D721Med (cell line): Measurements from ENCODE around the gene LTB.
"Not testable (repeated sequence)": the region's sequence is repeated elsewhere in the genome, so short reads cannot be mapped to it uniquely, and the experiment has no call there.

ENCODE experiments used
- DNase-seq: peaks from one replicate; pipeline ENCODE4 v3.0.0; 2011; ENCODE audit warnings: low spot score; ENCODE audit not compliant: insufficient read length
- FAIRE-seq: peaks from 2 replicates; lab custom pipeline; 2011; peaks lifted over from hg19 to GRCh38; lab: Jason Lieb, UNC
- CTCF ChIP-seq: IDR thresholded peaks from 2 replicates; pipeline ENCODE4 v1.5.1; 2012; ENCODE audit warnings: mild to moderate bottlenecking, control low read depth; ENCODE audit not compliant: insufficient read depth; ENCODE audit errors: missing control alignments

Gene LTB

GRCh38 chr6:31557443-31558317 is 24.5 kb downstream of the LTB start:
- FAIRE-seq (no peak), DNase-seq (no peak)
- TF ChIP-seq CTCF, result no peak

GRCh38 chr6:31556307-31556706 is 25.9 kb downstream of the LTB start:
- TF ChIP-seq CTCF, result no peak
- FAIRE-seq, result no peak
- no peak for DNase-seq

GRCh38 chr6:31551371-31551770 is 30.9 kb downstream of the LTB start:
- FAIRE-seq, DNase-seq: not testable (repeated sequence)

GRCh38 chr6:31548544-31548873 is 33.7 kb downstream of the LTB start:
- no peak for FAIRE-seq
- no peak for TF ChIP-seq CTCF
- DNase-seq, result no peak

More at GRCh38 chr6:31551371-31551770, 30.9 kb downstream of the LTB start:
- peak; percentile 44 for TF ChIP-seq CTCF

GRCh38 chr6:31547727-31548543 is 34.3 kb downstream of the LTB start:
- FAIRE-seq (no peak), DNase-seq (no peak)
- TF ChIP-seq CTCF, result no peak

- no peak for TF ChIP-seq CTCF
- peak; percentile 50 for DNase-seq
- FAIRE-seq, result no peak
Measured at GRCh38 chr6:31546958-31547726, 35.1 kb downstream of the LTB start, which contains the start of gene NFKBIL1. TSS of gene NFKBIL1 (plus strand) at chr6:31547608. CDS start at chr6:31547695, 87 bp downstream.
